Heart left ventricle (tissue), 13 donors: ENCODE measurements around the gene MUSK.

Experiments used
- CTCF ChIP-seq, 12 donors: fragments of 200-600 bp; sonication (generic) in 4 of 12; IDR thresholded peaks; one replicate each; pipeline versions ENCODE4 v1.5.0 to v1.8.0; 2018 to 2022; ENCODE audit warnings: antibody characterized with exemption in 12 of 12, mild to moderate bottlenecking in 5 of 12
- POLR2A ChIP-seq, 2 donors: fragments of 450-650 bp; IDR thresholded peaks; one replicate each; pipeline ENCODE4 v1.6.1; 2017; ENCODE audit warnings: antibody characterized with exemption in 2 of 2, mild to moderate bottlenecking in 2 of 2, moderate library complexity in 2 of 2
- donor health status: ischemic (EF 13 %, LVEDD 7.1; RV severe dilation, severe dysfunction).
- donor health status: DM: no; HTN: yes; CAD: no.
- donor health status: DM: no; HTN: no; CAD: no.
- donor health status: ischemic (EF 25% LVEDD 6.9; RV normal size, moderate dysfunction).
- donor health status: ischemic (EF 25% LVEDD 5.7; RV mildly dilated, moderate dysfunction).
- donor health status: ischemic (EF 35%, LVEDD 5.7; RV mildly dilated, moderate dysfunction).
- donor health status: nonischemic (EF 11% LVEDD 7.7; RV severe dilation, severe dysfunction).
- donor health status: DM: yes; HTN: yes; CAD: no.
- donor health status: PGD.
- donor health status: ischemic (EF 29% LVEDD 5.4; RV normal size, mild dysfunction).
- donor health status: nonischemic (EF 23%, LVEDD 6.1; RV moderate dilation, normal function).

- no peak for TF ChIP-seq CTCF (IDR thresholded peaks at IDR 0.05)
- TF ChIP-seq POLR2A (IDR thresholded peaks at IDR 0.05): no peak
These were observed 12.6 kb upstream of the MUSK start for GRCh38 chr9:110655754-110656641.
